ENCODE results near the gene CYP2S1.
"Not testable (repeated sequence)": the region's sequence is repeated elsewhere in the genome, so short reads cannot be mapped to it uniquely, and the experiment has no call there.

The CYP2S1 gene

GRCh38 chr19:41229338-41229737 lies 36.3 kb downstream of the CYP2S1 start:
- H3K4me3 Mint-ChIP-seq; DNase-seq; H3K9me3 Mint-ChIP-seq; ATAC-seq; H3K27ac Mint-ChIP-seq; H3K36me3 Mint-ChIP-seq (ENCODE audit: low read depth): not testable (repeated sequence)
- Mint-ChIP-seq H3K4me1 (peaks cover 31% of the 10 kb centered on the region), H3K27me3 (peaks cover 11% of the 10 kb centered on the region)

- H3K9me3 Mint-ChIP-seq = no peaks in the 10 kb centered on the region
- H3K4me1 Mint-ChIP-seq = peaks cover 24% of the 10 kb centered on the region
- no peak for ATAC-seq
- peaks cover 6% of the 10 kb centered on the region for H3K27me3 Mint-ChIP-seq
- no peak overlapping the region for H3K4me3 Mint-ChIP-seq
- no peak for DNase-seq
- no peak overlapping the region for H3K27ac Mint-ChIP-seq
- no peaks in the 10 kb centered on the region for H3K36me3 Mint-ChIP-seq (ENCODE audit: low read depth)
Measured at GRCh38 chr19:41230067-41230857, 37.2 kb downstream of the CYP2S1 start.

- no peaks in the 10 kb centered on the region for H3K27me3 Mint-ChIP-seq
- ATAC-seq = no peak
- no peaks in the 10 kb centered on the region for H3K9me3 Mint-ChIP-seq
- H3K36me3 Mint-ChIP-seq (ENCODE audit: low read depth) = no peaks in the 10 kb centered on the region
- DNase-seq = no peak
- no peak overlapping the region for H3K4me3 Mint-ChIP-seq
- no peak overlapping the region for H3K27ac Mint-ChIP-seq
- H3K4me1 Mint-ChIP-seq = peaks cover 5% of the 10 kb centered on the region
Measured at GRCh38 chr19:41232686-41233085, 39.7 kb downstream of the CYP2S1 start.

GRCh38 chr19:41233748-41234240 lies 40.8 kb downstream of the CYP2S1 start:
- H3K27me3 Mint-ChIP-seq = no peaks in the 10 kb centered on the region
- H3K27ac Mint-ChIP-seq = no peak overlapping the region
- H3K4me3 Mint-ChIP-seq = no peak overlapping the region
- no peaks in the 10 kb centered on the region for H3K9me3 Mint-ChIP-seq
- no peaks in the 10 kb centered on the region for H3K36me3 Mint-ChIP-seq (ENCODE audit: low read depth)
- no peak for DNase-seq
- H3K4me1 Mint-ChIP-seq = no peaks in the 10 kb centered on the region
- no peak for ATAC-seq

- no peaks in the 10 kb centered on the region for H3K4me1 Mint-ChIP-seq
- H3K27ac Mint-ChIP-seq = no peak overlapping the region
- H3K9me3 Mint-ChIP-seq = no peaks in the 10 kb centered on the region
- DNase-seq (no peak), ATAC-seq (no peak)
- no peaks in the 10 kb centered on the region for H3K36me3 Mint-ChIP-seq (ENCODE audit: low read depth)
- H3K4me3 Mint-ChIP-seq = no peak overlapping the region
- H3K27me3 Mint-ChIP-seq = no peaks in the 10 kb centered on the region
Measured at GRCh38 chr19:41234512-41235168, 41.6 kb downstream of the CYP2S1 start.

GRCh38 chr19:41235480-41235879 lies 42.5 kb downstream of the CYP2S1 start:
- H3K4me1 Mint-ChIP-seq = no peaks in the 10 kb centered on the region
- no peaks in the 10 kb centered on the region for H3K36me3 Mint-ChIP-seq (ENCODE audit: low read depth)

GRCh38 chr19:41238244-41238643 lies 45.2 kb downstream of the CYP2S1 start:
- H3K27ac Mint-ChIP-seq = no peak overlapping the region
- no peak for DNase-seq
- no peaks in the 10 kb centered on the region for H3K27me3 Mint-ChIP-seq
- H3K4me1 Mint-ChIP-seq = no peaks in the 10 kb centered on the region
- no peaks in the 10 kb centered on the region for H3K9me3 Mint-ChIP-seq
- ATAC-seq = no peak
- no peaks in the 10 kb centered on the region for H3K36me3 Mint-ChIP-seq (ENCODE audit: low read depth)
- H3K4me3 Mint-ChIP-seq = no peak overlapping the region

More at GRCh38 chr19:41235480-41235879, 42.5 kb downstream of the CYP2S1 start:
- Mint-ChIP-seq H3K4me3 (no peak overlapping the region), H3K9me3 (no peaks in the 10 kb centered on the region), H3K27ac (no peak overlapping the region), H3K27me3 (no peaks in the 10 kb centered on the region)
- no peak for DNase-seq
- no peak for ATAC-seq

GRCh38 chr19:41239363-41239762 lies 46.3 kb downstream of the CYP2S1 start:
- ATAC-seq = no peak
- Mint-ChIP-seq H3K9me3 (no peaks in the 10 kb centered on the region), H3K4me3 (no peak overlapping the region), H3K27me3 (no peaks in the 10 kb centered on the region), H3K4me1 (no peaks in the 10 kb centered on the region), H3K27ac (no peak overlapping the region), H3K36me3 (ENCODE audit: low read depth) (no peaks in the 10 kb centered on the region)
- DNase-seq = no peak

GRCh38 chr19:41239961-41240574 lies 47.0 kb downstream of the CYP2S1 start:
- no peaks in the 10 kb centered on the region for H3K4me1 Mint-ChIP-seq
- no peaks in the 10 kb centered on the region for H3K27me3 Mint-ChIP-seq
- H3K9me3 Mint-ChIP-seq = no peaks in the 10 kb centered on the region
- ATAC-seq (no peak), DNase-seq (no peak)
- no peak overlapping the region for H3K27ac Mint-ChIP-seq
- H3K36me3 Mint-ChIP-seq (ENCODE audit: low read depth) = no peaks in the 10 kb centered on the region
- H3K4me3 Mint-ChIP-seq = no peak overlapping the region

- Mint-ChIP-seq H3K27ac (no peak overlapping the region), H3K9me3 (no peaks in the 10 kb centered on the region), H3K4me3 (no peak overlapping the region), H3K36me3 (ENCODE audit: low read depth) (no peaks in the 10 kb centered on the region), H3K27me3 (no peaks in the 10 kb centered on the region), H3K4me1 (peaks cover 4% of the 10 kb centered on the region)
- DNase-seq (no peak), ATAC-seq (no peak)
Measured at GRCh38 chr19:41241859-41242258, 48.8 kb downstream of the CYP2S1 start.

GRCh38 chr19:41244117-41244516 lies 51.1 kb downstream of the CYP2S1 start:
- H3K4me3 Mint-ChIP-seq = no peak overlapping the region
- H3K27me3 Mint-ChIP-seq = no peaks in the 10 kb centered on the region

GRCh38 chr19:41245843-41246242 lies 52.8 kb downstream of the CYP2S1 start:
- no peaks in the 10 kb centered on the region for H3K9me3 Mint-ChIP-seq
- H3K4me1 Mint-ChIP-seq = peaks cover 4% of the 10 kb centered on the region
- H3K36me3 Mint-ChIP-seq (ENCODE audit: low read depth) = no peaks in the 10 kb centered on the region
- ATAC-seq (peak; percentile 74), DNase-seq (no peak)
- no peaks in the 10 kb centered on the region for H3K27me3 Mint-ChIP-seq
- no peak overlapping the region for H3K27ac Mint-ChIP-seq
- H3K4me3 Mint-ChIP-seq = no peak overlapping the region

More at GRCh38 chr19:41244117-41244516, 51.1 kb downstream of the CYP2S1 start:
- H3K4me1 Mint-ChIP-seq = peaks cover 4% of the 10 kb centered on the region
- ATAC-seq (no peak), DNase-seq (no peak)
- no peak overlapping the region for H3K27ac Mint-ChIP-seq
- no peaks in the 10 kb centered on the region for H3K36me3 Mint-ChIP-seq (ENCODE audit: low read depth)
- H3K9me3 Mint-ChIP-seq = no peaks in the 10 kb centered on the region

- DNase-seq (no peak), ATAC-seq (no peak)
- no peak overlapping the region for H3K27ac Mint-ChIP-seq
- H3K27me3 Mint-ChIP-seq = peaks cover 2% of the 10 kb centered on the region
- no peaks in the 10 kb centered on the region for H3K9me3 Mint-ChIP-seq
- no peaks in the 10 kb centered on the region for H3K36me3 Mint-ChIP-seq (ENCODE audit: low read depth)
- H3K4me1 Mint-ChIP-seq = peaks cover 4% of the 10 kb centered on the region
- no peak overlapping the region for H3K4me3 Mint-ChIP-seq
Measured at GRCh38 chr19:41248895-41249294, 55.9 kb downstream of the CYP2S1 start.

- Mint-ChIP-seq H3K4me1 (peaks cover 4% of the 10 kb centered on the region), H3K27me3 (peaks cover 2% of the 10 kb centered on the region), H3K27ac (no peak overlapping the region), H3K36me3 (ENCODE audit: low read depth) (no peaks in the 10 kb centered on the region), H3K9me3 (no peaks in the 10 kb centered on the region), H3K4me3 (no peak overlapping the region)
- DNase-seq (no peak), ATAC-seq (no peak)
Measured at GRCh38 chr19:41249707-41250423, 56.8 kb downstream of the CYP2S1 start.
